Gastroesophageal sphincter (tissue), 4 donors: Measurements from ENCODE around the gene ORC6. TPM values are rescaled to one million over a fixed set of nuclear protein-coding genes. Genes with fewer than 3 reads are reported as not detected.

Source experiments
- ATAC-seq: fragments of 150-250 bp; one replicate; pipeline ENCODE4 v1.9.1; 2016; ENCODE audit warnings: mild to moderate bottlenecking, moderate library complexity
- H3K27ac ChIP-seq, 4 donors: fragments of 200-600 bp; sonication (generic) in 3 of 4; 1 replicate in 3 of 4; 2 replicates in 1 of 4; pipeline ENCODE4 v1.5.1; 2016 to 2019
- H3K27me3 ChIP-seq: fragments of 200-600 bp; sonication (generic); one replicate; pipeline ENCODE4 v1.5.1; 2019
- H3K36me3 ChIP-seq, 2 donors: fragments of 200-600 bp; sonication (generic); one replicate each; pipeline ENCODE4 v1.5.1; 2019; ENCODE audit warnings: control low read depth in 1 of 2
- H3K4me1 ChIP-seq, 3 donors: fragments of 200-600 bp; sonication (generic); 1 replicate in 2 of 3; 2 replicates in 1 of 3; pipeline ENCODE4 v1.5.1; 2016 to 2019; ENCODE audit warnings: control low read depth in 2 of 3
- H3K4me3 ChIP-seq, 2 donors: fragments of 200-600 bp; sonication (generic); one replicate each; pipeline ENCODE4 v1.5.1; 2019; ENCODE audit warnings: mild to moderate bottlenecking in 1 of 2, moderate library complexity in 1 of 2
- H3K9me3 ChIP-seq, 3 donors: fragments of 200-600 bp; sonication (generic); one replicate each; pipeline ENCODE4 v1.5.1; 2017 to 2019; ENCODE audit warnings: control low read depth in 2 of 3
- CTCF ChIP-seq, 4 experiments: fragments of 200-600 bp in 2 of 4; fragments of 450-650 bp in 2 of 4; sonication (generic) in 1 of 4; IDR thresholded peaks; one replicate each; pipeline ENCODE4 v1.5.1; 2017 to 2019; ENCODE audit warnings: antibody characterized with exemption in 4 of 4, mild to moderate bottlenecking in 2 of 4, moderate library complexity in 2 of 4
- EP300 ChIP-seq: sonication (generic); formaldehyde crosslinking; IDR thresholded peaks from one replicate; pipeline ENCODE4 v1.6.1; 2017; ENCODE audit warnings: antibody characterized with exemption, mild to moderate bottlenecking
- POLR2A ChIP-seq, 2 donors: fragments of 450-650 bp; IDR thresholded peaks; one replicate each; pipeline ENCODE4 v1.6.1; 2017; ENCODE audit warnings: antibody characterized with exemption in 2 of 2, mild to moderate bottlenecking in 2 of 2, moderate library complexity in 1 of 2
- POLR2AphosphoS5 ChIP-seq: sonication (generic); formaldehyde crosslinking; IDR thresholded peaks from one replicate; pipeline ENCODE4 v1.6.1; 2017; ENCODE audit warnings: antibody characterized with exemption
- WGBS, 2 donors: methylation state at CpG; one replicate each; pipeline ENCODE4 v1.1.5; 2018; ENCODE audit warnings: low coverage in 1 of 2; 5-methylcytosine and 5-hydroxymethylcytosine counted together
- total RNA-seq, 4 donors: library from RNA; depleted of rRNA; stranded (reverse); fragments of >200 nt; gene quantifications; one replicate each; pipeline ENCODE4 v1.1.0, GENCODE V29; 2016

The ORC6 gene
- total RNA-seq, 4 donors from 2014 or later = 0.62 to 2.2 (median 1.2) TPM

DNA sequence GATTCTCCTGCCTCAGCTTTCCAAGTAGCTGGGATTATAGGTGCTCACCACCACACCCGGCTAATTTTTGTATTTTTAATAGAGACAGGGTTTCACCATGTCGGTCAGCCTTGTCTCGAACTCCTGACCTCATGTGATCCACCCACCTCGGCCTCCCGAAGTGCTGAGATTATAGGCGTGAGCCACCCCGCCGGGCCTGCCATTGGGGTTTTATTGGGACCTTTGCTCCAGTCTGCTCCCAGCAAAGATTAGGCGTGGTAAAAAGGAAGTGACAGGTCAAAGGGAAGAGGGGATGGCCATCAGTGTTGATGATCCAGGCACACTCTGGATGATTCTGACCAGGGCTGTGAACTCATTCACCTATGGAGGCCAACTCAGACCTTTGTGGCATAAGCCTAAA, 38.2 kb downstream of the ORC6 start:
- Histone ChIP-seq H3K9me3 (peaks cover 0 to 9% (median 0%) of the 10 kb centered on the region in 3 donors), H3K27me3 (no peaks in the 10 kb centered on the region), H3K4me1 (no peaks in the 10 kb centered on the region), H3K27ac (no peak overlapping the region), H3K4me3 (no peak overlapping the region), H3K36me3 (no peaks in the 10 kb centered on the region)
- TF ChIP-seq POLR2A (IDR thresholded peaks at IDR 0.05) (no peak), CTCF (IDR thresholded peaks at IDR 0.05) (no peak), EP300 (no peak), POLR2AphosphoS5 (no peak)
- WGBS, 2 donors = 92% methylated on average over 2 to 3 of the region's 9 CpGs
- no peak for ATAC-seq

GRCh38 chr16:46728806-46729205, 39.3 kb downstream of the ORC6 start:
- peaks cover 0 to 9% (median 0%) of the 10 kb centered on the region in 3 donors for H3K9me3 ChIP-seq
- no peaks in the 10 kb centered on the region for H3K36me3 ChIP-seq
- H3K27ac ChIP-seq = no peak overlapping the region
- WGBS, 2 donors = 70% methylated on average over 13 of the region's 14 CpGs; no CpG with 5 or more reads in 1 of the 2 donors
- no peak for TF ChIP-seq EP300
- TF ChIP-seq POLR2A (IDR thresholded peaks at IDR 0.05) = no peak
- no peak for TF ChIP-seq POLR2AphosphoS5
- TF ChIP-seq CTCF (IDR thresholded peaks at IDR 0.05) = no peak
- ATAC-seq = no peak
- no peak overlapping the region for H3K4me3 ChIP-seq
- no peaks in the 10 kb centered on the region for H3K4me1 ChIP-seq
- no peaks in the 10 kb centered on the region for H3K27me3 ChIP-seq

- ATAC-seq = no peak
- no peak overlapping the region for H3K4me3 ChIP-seq
- TF ChIP-seq CTCF (IDR thresholded peaks at IDR 0.05) (no peak), EP300 (no peak), POLR2A (IDR thresholded peaks at IDR 0.05) (no peak), POLR2AphosphoS5 (no peak)
- H3K27me3 ChIP-seq = no peaks in the 10 kb centered on the region
- peaks cover 0 to 9% (median 0%) of the 10 kb centered on the region in 3 donors for H3K9me3 ChIP-seq
- no peak overlapping the region for H3K27ac ChIP-seq
- no peaks in the 10 kb centered on the region for H3K4me1 ChIP-seq
- WGBS, 2 donors = 62 to 93% methylated on average over 2 of the region's 7 CpGs
- no peaks in the 10 kb centered on the region for H3K36me3 ChIP-seq
Observed at GRCh38 chr16:46729326-46729995, 40.0 kb downstream of the ORC6 start.

GRCh38 chr16:46730126-46730525, 40.7 kb downstream of the ORC6 start:
- Histone ChIP-seq H3K27me3 (no peaks in the 10 kb centered on the region), H3K4me1 (no peaks in the 10 kb centered on the region), H3K4me3 (no peak overlapping the region), H3K36me3 (no peaks in the 10 kb centered on the region), H3K9me3 (peaks cover 0 to 9% (median 0%) of the 10 kb centered on the region in 3 donors), H3K27ac (no peak overlapping the region)
- TF ChIP-seq POLR2AphosphoS5 (no peak), CTCF (IDR thresholded peaks at IDR 0.05) (no peak), POLR2A (IDR thresholded peaks at IDR 0.05) (no peak), EP300 (no peak)
- no peak for ATAC-seq
- 89 to 94% methylated on average over 6 of the region's 8 CpGs for WGBS, 2 donors
